ENCODE measurements around the gene MYO15B.
"Not testable (repeated sequence)": the region's sequence is repeated elsewhere in the genome, so short reads cannot be mapped to it uniquely, and the experiment has no call there.

Gene MYO15B

GRCh38 chr17:75576661-75577060, 10.9 kb upstream of the MYO15B start:
- DNase-seq = no peak

- peak; percentile 23 to 36 (median 30) for DNase-seq
These were observed 6.4 kb upstream of the MYO15B start for GRCh38 chr17:75581121-75581725.

- not testable (repeated sequence) for DNase-seq
These were observed 4.4 kb upstream of the MYO15B start for GRCh38 chr17:75583197-75583596.

GRCh38 chr17:75584849-75585175, 2.8 kb upstream of the MYO15B start:
- no peak for DNase-seq

GRCh38 chr17:75588596-75589011, 1.0 kb downstream of the MYO15B start:
- no peak for DNase-seq

- DNase-seq = peak; percentile 91 to 99 (median 97)
These were observed 1.7 kb downstream of the MYO15B start for GRCh38 chr17:75589012-75589918.

- no peak for DNase-seq
These were observed 2.3 kb downstream of the MYO15B start for GRCh38 chr17:75589919-75590303.

GRCh38 chr17:75590314-75590761, 2.7 kb downstream of the MYO15B start:
- DNase-seq = no peak

GRCh38 chr17:75590849-75591721, 3.5 kb downstream of the MYO15B start:
- no peak for DNase-seq

GRCh38 chr17:75591722-75592302, 4.2 kb downstream of the MYO15B start:
- DNase-seq = no peak

GRCh38 chr17:75592348-75593020, 4.9 kb downstream of the MYO15B start:
- DNase-seq = no peak

- not testable (repeated sequence) for DNase-seq
These were observed 5.8 kb downstream of the MYO15B start for GRCh38 chr17:75593430-75593829.

GRCh38 chr17:75594499-75595283, 7.1 kb downstream of the MYO15B start:
- no peak for DNase-seq

- no peak for DNase-seq
These were observed 7.8 kb downstream of the MYO15B start for GRCh38 chr17:75595284-75595919.

- DNase-seq = no peak
These were observed 8.3 kb downstream of the MYO15B start for GRCh38 chr17:75595920-75596313.

- DNase-seq = no peak
These were observed 8.9 kb downstream of the MYO15B start for GRCh38 chr17:75596320-75597087.

GRCh38 chr17:75601057-75601987, 13.7 kb downstream of the MYO15B start:
- peak; percentile 60 to 74 (median 65) for DNase-seq

GRCh38 chr17:75602644-75603043, 15.0 kb downstream of the MYO15B start:
- no peak for DNase-seq

- no peak for DNase-seq
These were observed 15.5 kb downstream of the MYO15B start for GRCh38 chr17:75603123-75603522.
